GM23338 (cell line): ENCODE measurements around the gene SELENOK. TPM values are rescaled to one million over a fixed set of nuclear protein-coding genes. Genes with fewer than 3 reads are reported as not detected.

Source experiments
- ATAC-seq: fragments of 200-7000 bp; cut with Tn5 transposase; 3 replicates; pipeline ENCODE4 v1.9.1; 2020
- DNase-seq: peaks from one replicate; pipeline ENCODE4 v3.0.0-alpha.2; 2015; ENCODE audit warnings: low spot score
- H2AFZ ChIP-seq: fragments of 200-600 bp; sonication (generic); 2 replicates; pipeline ENCODE4 v1.8.0; 2016; ENCODE audit warnings: antibody characterized with exemption, mild to moderate bottlenecking, moderate library complexity
- H3F3A ChIP-seq: fragments of 200-600 bp; sonication (generic); replicated peaks from 2 replicates; pipeline ENCODE4 v1.8.0; 2017; ENCODE audit warnings: antibody characterized with exemption, mixed run types, low read depth
- H3K27ac ChIP-seq: fragments of 200-600 bp; sonication (generic); 2 replicates; pipeline ENCODE4 v1.6.1; 2016; ENCODE audit warnings: low read depth
- H3K27me3 ChIP-seq: fragments of 200-600 bp; sonication (generic); 2 replicates; pipeline ENCODE4 v1.8.0; 2016; ENCODE audit warnings: mild to moderate bottlenecking, mixed run types, moderate library complexity; ENCODE audit not compliant: insufficient read depth
- H3K36me3 ChIP-seq: fragments of 200-600 bp; sonication (generic); 2 replicates; pipeline ENCODE4 v1.8.0; 2016; ENCODE audit warnings: mild to moderate bottlenecking; ENCODE audit not compliant: insufficient read depth
- H3K4me1 ChIP-seq: fragments of 200-600 bp; sonication (generic); 2 replicates; pipeline ENCODE4 v1.8.0; 2016; ENCODE audit warnings: mild to moderate bottlenecking, moderate library complexity; ENCODE audit not compliant: insufficient read depth
- H3K4me2 ChIP-seq: fragments of 200-600 bp; sonication (generic); 2 replicates; pipeline ENCODE4 v1.7.1; 2017; ENCODE audit warnings: mixed run types
- H3K4me3 ChIP-seq: fragments of 200-600 bp; sonication (generic); 2 replicates; pipeline ENCODE4 v1.6.1; 2016; ENCODE audit warnings: mixed run types
- H3K79me2 ChIP-seq: fragments of 200-600 bp; sonication (generic); replicated peaks from 2 replicates; pipeline ENCODE4 v1.8.0; 2017; ENCODE audit warnings: mild to moderate bottlenecking; ENCODE audit not compliant: insufficient read depth
- H3K9me2 ChIP-seq: fragments of 200-600 bp; sonication (generic); 2 replicates; pipeline ENCODE4 v1.8.0; 2017; ENCODE audit not compliant: insufficient read depth
- H4K20me1 ChIP-seq: fragments of 200-600 bp; sonication (generic); replicated peaks from 2 replicates; pipeline ENCODE4 v1.8.0; 2017; ENCODE audit warnings: mild to moderate bottlenecking; ENCODE audit not compliant: insufficient read depth
- H3K27ac Mint-ChIP-seq: 2 replicates; pipeline ENCODE4 v1.8.0; 2020; ENCODE audit warnings: inconsistent platforms, mild to moderate bottlenecking, moderate library complexity, mixed read lengths
- H3K27me3 Mint-ChIP-seq: 3 replicates; pipeline ENCODE4 v1.8.0; 2022; ENCODE audit warnings: low read depth, mild to moderate bottlenecking, moderate library complexity, mixed read lengths, inconsistent platforms; ENCODE audit not compliant: insufficient read depth, poor library complexity
- H3K36me3 Mint-ChIP-seq: 3 replicates; pipeline ENCODE4 v1.8.0; 2021; ENCODE audit warnings: low read depth, mild to moderate bottlenecking, inconsistent platforms, moderate library complexity, mixed read lengths
- H3K4me1 Mint-ChIP-seq: 3 replicates; pipeline ENCODE4 v1.8.0; 2020; ENCODE audit warnings: mild to moderate bottlenecking, inconsistent platforms, mixed read lengths
- H3K4me3 Mint-ChIP-seq: 3 replicates; pipeline ENCODE4 v1.8.0; 2021; ENCODE audit warnings: moderate library complexity, mild to moderate bottlenecking, inconsistent platforms, mixed read lengths
- H3K9me3 Mint-ChIP-seq: 3 replicates; pipeline ENCODE4 v1.8.0; 2020; ENCODE audit warnings: moderate library complexity, mild to moderate bottlenecking, inconsistent platforms, mixed read lengths
- CREB1 ChIP-seq: fragments of 250-450 bp; sonication (Bioruptor Pico); IDR thresholded peaks from 2 replicates; pipeline ENCODE4 v1.5.0; 2020; ENCODE audit warnings: low read depth, mild to moderate bottlenecking, moderate library complexity
- EZH2 ChIP-seq: fragments of 200-600 bp; sonication (generic); IDR thresholded peaks from one replicate; pipeline ENCODE4 v1.8.0; 2017; ENCODE audit warnings: antibody characterized with exemption, mild to moderate bottlenecking, low read depth; ENCODE audit not compliant: unreplicated experiment
- EZH2phosphoT487 ChIP-seq: fragments of 200-600 bp; sonication (generic); IDR thresholded peaks from one replicate; pipeline ENCODE4 v1.8.1; 2018; ENCODE audit warnings: antibody characterized with exemption; ENCODE audit not compliant: unreplicated experiment
- JUNB ChIP-seq: IDR thresholded peaks from one replicate; pipeline ENCODE4 v1.6.1; 2016; ENCODE audit warnings: antibody characterized with exemption; ENCODE audit not compliant: unreplicated experiment
- NANOG ChIP-seq: IDR thresholded peaks from 2 replicates; pipeline ENCODE4 v1.6.1; 2016; ENCODE audit warnings: antibody characterized with exemption, borderline replicate concordance
- POLR2AphosphoS5 ChIP-seq: IDR thresholded peaks from 2 replicates; pipeline ENCODE4 v1.6.1; 2016; ENCODE audit warnings: antibody characterized with exemption, low read depth
- STAT1 ChIP-seq: IDR thresholded peaks from one replicate; pipeline ENCODE4 v1.6.1; 2016; ENCODE audit warnings: antibody characterized with exemption; ENCODE audit not compliant: unreplicated experiment
- ZNF114 ChIP-seq: fragments of 250-450 bp; sonication (Bioruptor Pico); IDR thresholded peaks from 2 replicates; pipeline ENCODE4 v1.5.0; 2020; ENCODE audit warnings: mild to moderate bottlenecking, moderate library complexity
- ZNF331 ChIP-seq: fragments of 250-450 bp; sonication (Bioruptor Pico); IDR thresholded peaks from 2 replicates; pipeline ENCODE4 v1.5.0; 2020; ENCODE audit warnings: low read depth, mild to moderate bottlenecking, moderate library complexity
- polyA plus RNA-seq: library from polyadenylated mRNA; unstranded; fragments of >200 nt; fragmentation: Nextera tagmentation; extraction: Ambion mirVana; gene quantifications from 2 replicates; pipeline ENCODE4 v1.2.1, GENCODE V29; 2016
- total RNA-seq: library from RNA; depleted of rRNA; stranded (reverse); fragments of >200 nt; shearing (Covaris generic); gene quantifications from 2 replicates; pipeline ENCODE4 v1.2.3, GENCODE V29; 2014
- TF ChIP-seq, protein P1 (sequence below), 2 experiments: fragments of 200-600 bp in 1 of 2; sonication (generic) in 1 of 2; conservative IDR thresholded peaks; 2 replicates each; pipeline versions ENCODE4 v1.5.1 to v1.6.1; 2016 to 2017; ENCODE audit warnings: antibody characterized with exemption in 2 of 2, low read depth in 2 of 2, mild to moderate bottlenecking in 2 of 2, moderate library complexity in 1 of 2
- TF ChIP-seq, protein P2 (sequence below): IDR thresholded peaks from 2 replicates; pipeline ENCODE4 v1.6.1; 2016; ENCODE audit warnings: antibody characterized with exemption
- TF ChIP-seq, protein P3 (sequence below): IDR thresholded peaks from one replicate; pipeline ENCODE4 v1.6.1; 2018; ENCODE audit warnings: antibody characterized with exemption; ENCODE audit not compliant: unreplicated experiment

The SELENOK gene
- total and polyA plus RNA-seq, 2 experiments from 2014 or later, result 21.4 to 168 TPM

DNA sequence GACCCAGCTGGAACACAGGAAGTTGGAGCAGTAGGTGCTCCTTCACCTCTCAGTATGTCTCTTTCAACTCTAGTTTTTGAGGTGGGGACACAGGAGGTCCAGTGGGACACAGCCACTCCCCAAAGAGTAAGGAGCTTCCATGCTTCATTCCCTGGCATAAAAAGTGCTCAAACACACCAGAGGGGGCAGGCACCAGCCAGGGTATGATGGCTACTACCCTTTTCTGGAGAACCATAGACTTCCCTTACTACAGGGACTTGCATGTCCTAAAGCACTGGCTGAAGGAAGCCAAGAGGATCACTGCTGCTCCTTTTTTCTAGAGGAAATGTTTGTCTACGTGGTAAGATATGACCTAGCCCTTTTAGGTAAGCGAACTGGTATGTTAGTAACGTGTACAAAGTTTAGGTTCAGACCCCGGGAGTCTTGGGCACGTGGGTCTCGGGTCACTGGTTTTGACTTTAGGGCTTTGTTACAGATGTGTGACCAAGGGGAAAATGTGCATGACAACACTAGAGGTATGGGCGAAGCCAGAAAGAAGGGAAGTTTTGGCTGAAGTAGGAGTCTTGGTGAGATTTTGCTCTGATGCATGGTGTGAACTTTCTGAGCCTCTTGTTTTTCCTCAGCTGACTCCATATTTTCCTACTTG, 33.4 kb downstream of the SELENOK start:
- Mint-ChIP-seq H3K36me3 (peaks cover 23% of the 10 kb centered on the region), H3K4me3 (no peak overlapping the region), H3K4me1 (no peaks in the 10 kb centered on the region), H3K9me3 (no peaks in the 10 kb centered on the region), H3K27me3 (no peaks in the 10 kb centered on the region), H3K27ac (no peak overlapping the region)
- Histone ChIP-seq H3K4me3 (no peak overlapping the region), H3K79me2 (no peaks in the 10 kb centered on the region), H3K4me2 (no peak overlapping the region), H4K20me1 (no peaks in the 10 kb centered on the region; the same call in 1 of the 2 replicates), H3K27me3 (no peaks in the 10 kb centered on the region), H3K9me2 (no peaks in the 10 kb centered on the region), H3K36me3 (no peaks in the 10 kb centered on the region; the same call in 1 of the 2 replicates), H3F3A (no peaks in the 10 kb centered on the region), H2AFZ (no peak overlapping the region), H3K27ac (no peak overlapping the region), H3K4me1 (no peaks in the 10 kb centered on the region)
- DNase-seq (no peak), ATAC-seq (peak; percentile 54)
- TF ChIP-seq, protein P1, sequence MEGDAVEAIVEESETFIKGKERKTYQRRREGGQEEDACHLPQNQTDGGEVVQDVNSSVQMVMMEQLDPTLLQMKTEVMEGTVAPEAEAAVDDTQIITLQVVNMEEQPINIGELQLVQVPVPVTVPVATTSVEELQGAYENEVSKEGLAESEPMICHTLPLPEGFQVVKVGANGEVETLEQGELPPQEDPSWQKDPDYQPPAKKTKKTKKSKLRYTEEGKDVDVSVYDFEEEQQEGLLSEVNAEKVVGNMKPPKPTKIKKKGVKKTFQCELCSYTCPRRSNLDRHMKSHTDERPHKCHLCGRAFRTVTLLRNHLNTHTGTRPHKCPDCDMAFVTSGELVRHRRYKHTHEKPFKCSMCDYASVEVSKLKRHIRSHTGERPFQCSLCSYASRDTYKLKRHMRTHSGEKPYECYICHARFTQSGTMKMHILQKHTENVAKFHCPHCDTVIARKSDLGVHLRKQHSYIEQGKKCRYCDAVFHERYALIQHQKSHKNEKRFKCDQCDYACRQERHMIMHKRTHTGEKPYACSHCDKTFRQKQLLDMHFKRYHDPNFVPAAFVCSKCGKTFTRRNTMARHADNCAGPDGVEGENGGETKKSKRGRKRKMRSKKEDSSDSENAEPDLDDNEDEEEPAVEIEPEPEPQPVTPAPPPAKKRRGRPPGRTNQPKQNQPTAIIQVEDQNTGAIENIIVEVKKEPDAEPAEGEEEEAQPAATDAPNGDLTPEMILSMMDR (conservative IDR thresholded peaks at IDR 0.05; ENCODE audit: low read depth in 2 of 2), result peak; percentile 14 to 19; a peak in 1 of 4 replicates
- TF ChIP-seq ZNF331 (no peak), JUNB (no peak)

DNA sequence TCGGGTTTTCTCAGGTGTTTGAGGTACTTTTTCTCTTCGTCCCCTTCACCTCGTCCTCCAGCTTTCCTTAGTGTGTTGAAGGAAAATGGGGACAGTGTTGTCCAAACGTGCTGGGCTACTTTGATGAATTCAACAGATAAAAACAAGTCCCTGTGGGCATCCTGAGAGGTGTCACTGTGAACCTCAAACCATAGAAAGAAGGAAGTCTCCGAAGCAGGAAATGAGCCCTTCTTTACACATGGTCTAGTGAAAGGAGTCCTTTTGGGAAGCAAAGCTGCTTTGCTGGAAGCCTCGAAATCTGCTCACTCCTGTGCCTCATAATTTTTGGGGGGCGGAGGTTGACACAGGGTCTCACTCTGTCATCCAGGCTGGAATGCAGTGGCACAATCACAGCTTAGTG, 34.7 kb downstream of the SELENOK start:
- no peak for DNase-seq
- Histone ChIP-seq H2AFZ (no peak overlapping the region), H3K4me3 (no peak overlapping the region), H4K20me1 (no peaks in the 10 kb centered on the region; the same call in 1 of the 2 replicates), H3K4me2 (no peak overlapping the region), H3K27ac (no peak overlapping the region), H3K79me2 (no peaks in the 10 kb centered on the region), H3K36me3 (no peaks in the 10 kb centered on the region; the same call in 1 of the 2 replicates), H3K9me2 (no peaks in the 10 kb centered on the region), H3K4me1 (no peaks in the 10 kb centered on the region), H3F3A (no peaks in the 10 kb centered on the region), H3K27me3 (no peaks in the 10 kb centered on the region)
- TF ChIP-seq EZH2 (no peak), CREB1 (CRISPR knock-in tag) (no peak), POLR2AphosphoS5 (no peak), ZNF114 (CRISPR knock-in tag) (no peak), JUNB (no peak), EZH2phosphoT487 (no peak), NANOG (no peak), STAT1 (no peak)
- TF ChIP-seq, protein P1 (conservative IDR thresholded peaks at IDR 0.05; ENCODE audit: low read depth in 2 of 2), result no peak
- TF ChIP-seq, protein P2, sequence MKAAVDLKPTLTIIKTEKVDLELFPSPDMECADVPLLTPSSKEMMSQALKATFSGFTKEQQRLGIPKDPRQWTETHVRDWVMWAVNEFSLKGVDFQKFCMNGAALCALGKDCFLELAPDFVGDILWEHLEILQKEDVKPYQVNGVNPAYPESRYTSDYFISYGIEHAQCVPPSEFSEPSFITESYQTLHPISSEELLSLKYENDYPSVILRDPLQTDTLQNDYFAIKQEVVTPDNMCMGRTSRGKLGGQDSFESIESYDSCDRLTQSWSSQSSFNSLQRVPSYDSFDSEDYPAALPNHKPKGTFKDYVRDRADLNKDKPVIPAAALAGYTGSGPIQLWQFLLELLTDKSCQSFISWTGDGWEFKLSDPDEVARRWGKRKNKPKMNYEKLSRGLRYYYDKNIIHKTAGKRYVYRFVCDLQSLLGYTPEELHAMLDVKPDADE, result no peak
- TF ChIP-seq, protein P3, sequence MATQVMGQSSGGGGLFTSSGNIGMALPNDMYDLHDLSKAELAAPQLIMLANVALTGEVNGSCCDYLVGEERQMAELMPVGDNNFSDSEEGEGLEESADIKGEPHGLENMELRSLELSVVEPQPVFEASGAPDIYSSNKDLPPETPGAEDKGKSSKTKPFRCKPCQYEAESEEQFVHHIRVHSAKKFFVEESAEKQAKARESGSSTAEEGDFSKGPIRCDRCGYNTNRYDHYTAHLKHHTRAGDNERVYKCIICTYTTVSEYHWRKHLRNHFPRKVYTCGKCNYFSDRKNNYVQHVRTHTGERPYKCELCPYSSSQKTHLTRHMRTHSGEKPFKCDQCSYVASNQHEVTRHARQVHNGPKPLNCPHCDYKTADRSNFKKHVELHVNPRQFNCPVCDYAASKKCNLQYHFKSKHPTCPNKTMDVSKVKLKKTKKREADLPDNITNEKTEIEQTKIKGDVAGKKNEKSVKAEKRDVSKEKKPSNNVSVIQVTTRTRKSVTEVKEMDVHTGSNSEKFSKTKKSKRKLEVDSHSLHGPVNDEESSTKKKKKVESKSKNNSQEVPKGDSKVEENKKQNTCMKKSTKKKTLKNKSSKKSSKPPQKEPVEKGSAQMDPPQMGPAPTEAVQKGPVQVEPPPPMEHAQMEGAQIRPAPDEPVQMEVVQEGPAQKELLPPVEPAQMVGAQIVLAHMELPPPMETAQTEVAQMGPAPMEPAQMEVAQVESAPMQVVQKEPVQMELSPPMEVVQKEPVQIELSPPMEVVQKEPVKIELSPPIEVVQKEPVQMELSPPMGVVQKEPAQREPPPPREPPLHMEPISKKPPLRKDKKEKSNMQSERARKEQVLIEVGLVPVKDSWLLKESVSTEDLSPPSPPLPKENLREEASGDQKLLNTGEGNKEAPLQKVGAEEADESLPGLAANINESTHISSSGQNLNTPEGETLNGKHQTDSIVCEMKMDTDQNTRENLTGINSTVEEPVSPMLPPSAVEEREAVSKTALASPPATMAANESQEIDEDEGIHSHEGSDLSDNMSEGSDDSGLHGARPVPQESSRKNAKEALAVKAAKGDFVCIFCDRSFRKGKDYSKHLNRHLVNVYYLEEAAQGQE, result no peak
- Mint-ChIP-seq H3K36me3 (peaks cover 18% of the 10 kb centered on the region), H3K4me3 (no peak overlapping the region), H3K27me3 (no peaks in the 10 kb centered on the region), H3K27ac (no peak overlapping the region), H3K4me1 (no peaks in the 10 kb centered on the region), H3K9me3 (no peaks in the 10 kb centered on the region)
- ATAC-seq, result no peak
